HG03378 (cell line): ENCODE measurements around the gene IFNG-AS1.

ENCODE experiments used
- ATAC-seq: cut with Tn5 transposase; IDR thresholded peaks from one replicate; pipeline ENCODE4 v1.9.1; 2021; ENCODE audit warnings: mild to moderate bottlenecking, moderate library complexity; ENCODE audit not compliant: unreplicated experiment

IFNG-AS1 gene

DNA sequence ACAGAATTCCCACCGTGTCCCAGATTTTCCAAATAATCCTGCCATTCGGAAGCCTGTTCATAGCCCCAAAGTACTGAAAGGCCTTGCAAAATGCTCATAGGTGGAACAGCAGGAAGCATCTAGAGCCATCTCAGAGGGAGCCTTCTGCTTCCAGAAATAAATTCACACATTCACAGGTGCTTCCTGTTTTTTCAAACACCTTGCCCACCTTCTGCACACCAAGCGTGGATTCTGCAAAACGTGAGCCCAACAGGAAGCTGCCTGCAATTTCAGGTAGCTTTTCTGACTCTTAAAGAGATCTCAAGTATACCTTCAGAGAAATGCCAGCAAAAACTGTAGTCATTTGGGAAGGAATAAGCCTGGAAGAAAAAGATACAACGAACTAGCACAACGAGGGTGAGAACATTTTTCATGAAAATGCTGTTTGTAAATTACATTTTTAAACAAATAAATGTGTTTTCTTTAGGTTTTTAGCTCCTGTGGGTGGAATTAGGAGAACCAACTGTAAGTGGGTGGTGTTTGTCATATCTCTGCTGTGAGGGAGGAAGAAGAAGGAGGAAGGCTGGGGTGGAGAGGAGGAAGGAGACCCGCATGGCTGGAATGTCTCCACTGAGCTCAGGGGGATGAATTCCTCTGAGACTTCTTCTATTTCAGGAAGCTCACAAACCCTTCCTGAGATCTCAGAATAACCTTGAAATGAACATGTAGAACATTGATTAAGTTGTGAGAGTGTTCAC lies at the start of gene IFNG-AS1:
TSS of gene IFNG-AS1 (plus strand) at position 264 of the 737 bp plus-strand sequence.
- ATAC-seq: no peak

DNA sequence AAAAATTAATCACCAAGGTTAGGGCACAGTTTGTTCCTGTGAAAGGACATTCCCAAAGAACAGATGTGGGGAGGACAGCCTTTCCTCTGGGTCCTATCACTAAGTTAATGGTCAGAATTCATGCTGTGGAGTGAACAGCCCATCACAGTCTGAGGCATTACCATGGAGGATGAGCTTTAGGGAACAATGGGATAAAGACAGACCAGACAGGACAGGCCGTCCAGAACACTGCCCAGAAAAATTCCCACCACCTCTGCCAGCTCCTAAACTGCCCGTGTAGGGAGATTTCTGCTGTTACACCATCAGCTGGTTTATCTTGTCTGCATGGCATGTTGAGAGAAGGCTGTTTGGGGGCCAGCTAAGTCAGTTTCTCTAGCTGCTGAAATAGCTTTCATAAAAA lies 49.6 kb upstream of the IFNG-AS1 start:
- ATAC-seq: no peak

DNA sequence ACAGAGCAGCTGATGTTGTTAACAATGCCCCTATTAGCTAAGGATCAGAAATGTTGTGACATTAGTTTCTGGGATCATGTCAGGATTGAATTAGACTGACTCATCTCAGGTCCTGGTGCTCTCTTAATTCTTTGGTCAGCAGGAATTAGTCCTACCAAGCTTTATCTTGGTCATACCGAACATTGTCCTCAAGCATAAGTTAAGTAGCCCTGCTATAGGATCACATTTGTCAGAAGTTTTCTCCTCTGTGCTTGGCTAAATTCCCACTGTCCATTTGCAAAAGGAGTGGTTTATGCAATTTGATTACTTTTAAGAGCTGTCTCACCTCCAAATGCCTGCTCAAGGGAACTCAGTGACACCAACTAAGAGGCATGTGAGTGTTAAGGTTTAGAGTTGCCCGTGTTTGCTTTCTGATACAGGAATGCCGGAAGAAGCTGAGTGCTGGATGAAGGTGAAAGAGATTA lies 48.4 kb upstream of the IFNG-AS1 start:
- no peak for ATAC-seq

DNA sequence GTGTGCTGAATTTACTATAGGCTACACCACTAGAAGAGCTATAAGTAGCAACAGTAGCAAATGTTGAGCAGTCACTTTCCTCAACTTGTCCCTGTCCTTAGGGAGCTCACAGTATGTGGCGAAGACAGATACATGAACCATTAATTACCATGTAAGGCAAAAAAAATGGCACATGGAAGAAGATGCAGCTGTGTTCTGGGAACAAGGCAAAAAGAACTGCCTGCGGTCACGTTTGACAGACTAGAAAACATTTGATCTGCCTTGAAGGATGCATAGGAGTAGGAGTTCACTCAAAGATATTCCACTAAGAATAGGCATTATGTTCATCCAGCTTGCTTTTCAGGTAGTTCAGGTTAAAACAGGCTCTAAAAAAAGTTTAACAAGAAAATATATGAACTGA lies 46.5 kb upstream of the IFNG-AS1 start:
- no peak for ATAC-seq

DNA sequence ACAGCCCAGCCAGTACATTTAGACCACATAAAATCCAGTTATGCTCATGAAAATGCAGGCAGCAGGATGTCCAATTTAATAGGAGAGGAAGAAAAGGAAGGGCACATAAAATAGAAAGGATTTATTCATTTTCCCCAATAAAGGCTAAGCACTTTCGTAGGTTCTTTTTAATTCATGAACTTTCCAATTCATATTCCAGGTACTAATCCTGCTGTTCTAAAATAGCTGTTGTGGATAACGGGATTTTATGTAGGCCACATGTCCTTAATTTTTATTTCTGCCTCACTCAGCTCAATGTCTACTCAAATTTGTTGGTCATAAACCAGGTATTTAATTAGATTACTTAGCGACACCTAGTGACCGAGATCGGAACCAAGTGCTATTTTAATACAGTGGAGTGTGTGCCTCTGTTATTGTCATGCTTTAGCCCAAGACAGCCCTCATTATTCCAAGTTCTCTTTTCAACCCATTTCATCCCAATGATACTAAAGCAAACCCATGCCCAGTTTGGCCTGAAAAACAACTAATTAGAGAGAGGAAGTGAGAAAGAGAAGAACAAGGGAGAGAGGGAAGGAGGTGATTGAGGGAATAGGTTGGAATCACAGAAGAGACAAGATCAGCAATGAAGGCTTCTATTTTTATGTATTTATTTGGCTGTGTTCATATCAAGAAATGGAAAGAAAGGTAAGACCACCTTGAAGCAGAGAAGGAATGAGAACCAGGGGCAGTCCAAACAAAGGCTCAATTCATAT lies 45.9 kb upstream of the IFNG-AS1 start:
- peak; percentile 82 for ATAC-seq

DNA sequence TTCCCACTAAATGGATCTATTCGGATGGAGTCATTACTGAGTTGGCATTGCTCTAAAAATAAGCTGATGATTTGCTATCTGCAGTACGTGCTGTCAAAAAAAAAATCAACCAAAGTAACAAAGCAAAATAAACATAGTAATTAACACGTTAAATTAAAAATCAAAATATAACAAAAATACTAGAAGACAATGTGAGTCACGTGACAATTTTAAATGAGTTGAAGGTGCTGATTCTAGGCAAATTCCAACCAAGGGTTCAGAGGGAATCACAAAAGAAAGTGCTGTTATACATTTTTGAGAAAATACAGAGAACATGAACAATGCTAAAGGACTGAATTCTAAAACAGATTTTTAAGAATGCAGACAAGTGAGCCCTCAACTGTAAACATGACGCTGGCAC lies 45.2 kb upstream of the IFNG-AS1 start:
- no peak for ATAC-seq

DNA sequence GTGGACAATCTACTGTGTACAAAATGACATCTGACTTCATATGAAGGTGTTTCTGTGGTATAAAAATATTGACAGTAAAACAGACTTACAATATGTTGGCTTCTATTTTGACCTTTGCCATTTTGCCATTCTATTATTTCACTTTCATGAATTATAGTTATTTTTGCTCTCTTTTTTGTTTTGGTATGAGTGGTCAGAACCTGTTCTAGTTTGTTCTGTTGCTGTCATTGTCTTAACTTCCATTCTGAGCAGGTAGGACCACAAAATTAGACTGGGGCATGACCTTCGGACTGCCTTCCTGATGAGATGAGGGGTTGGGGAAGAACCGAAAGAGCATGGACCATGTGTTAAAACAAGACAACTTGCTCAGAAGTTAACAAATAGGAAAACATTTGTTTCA lies 36.5 kb upstream of the IFNG-AS1 start:
- no peak for ATAC-seq

DNA sequence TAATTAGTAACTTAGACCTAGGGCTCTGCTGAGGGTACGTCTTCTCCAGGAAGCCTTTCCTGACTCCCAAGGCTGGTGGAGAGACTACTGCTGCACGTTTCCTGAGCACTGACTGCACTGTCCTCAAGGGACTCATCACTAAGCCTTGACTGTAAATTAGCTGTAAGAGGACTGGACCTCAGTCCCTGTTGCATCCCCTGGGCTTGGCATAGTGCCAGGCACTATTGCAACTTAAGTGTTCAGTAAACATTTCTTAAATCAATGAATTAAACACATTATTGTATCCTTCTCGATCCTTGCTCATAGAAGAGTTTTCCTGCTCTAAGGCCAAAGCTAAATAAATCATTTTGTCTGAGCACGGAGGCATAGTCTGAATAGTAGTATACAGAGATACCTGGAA lies 31.9 kb upstream of the IFNG-AS1 start:
- ATAC-seq: no peak

DNA sequence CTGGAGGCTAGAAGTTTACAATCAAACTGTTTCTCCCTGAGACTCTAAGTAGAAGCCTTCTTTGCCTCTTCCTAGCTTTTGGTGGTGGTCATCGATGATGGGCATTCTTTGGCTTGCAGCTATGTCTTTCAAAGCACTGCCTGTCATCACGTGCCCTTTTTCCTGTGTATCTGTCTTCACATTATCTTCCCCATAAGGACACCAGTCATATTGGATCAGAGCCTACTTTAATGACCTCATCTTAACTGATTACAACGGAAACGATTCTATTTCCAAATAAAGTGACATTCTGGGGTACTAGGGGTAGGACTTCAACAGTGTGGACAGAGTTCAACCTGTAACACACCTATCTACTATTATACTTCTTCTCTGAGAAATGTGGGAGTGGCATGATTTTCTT lies 31.1 kb upstream of the IFNG-AS1 start:
- ATAC-seq: no peak

DNA sequence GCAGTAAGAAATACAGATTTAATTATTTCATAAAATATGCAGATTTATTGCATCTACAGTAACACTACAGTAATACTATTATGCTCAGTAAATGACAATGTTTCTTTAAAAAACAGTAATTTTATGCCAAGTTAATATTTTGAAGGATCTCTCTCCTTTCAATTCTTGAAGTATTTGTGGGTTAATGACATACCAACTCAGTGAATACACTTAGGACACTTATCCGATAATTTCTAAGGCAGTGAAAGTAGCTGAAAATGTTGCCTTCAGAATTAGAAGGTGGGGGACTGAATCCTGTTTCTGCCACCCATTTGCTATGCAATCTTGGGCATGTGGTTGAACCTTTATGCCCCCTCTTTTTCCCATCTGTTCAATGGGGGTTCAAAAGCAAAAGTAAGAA lies 24.8 kb upstream of the IFNG-AS1 start:
- ATAC-seq: no peak

DNA sequence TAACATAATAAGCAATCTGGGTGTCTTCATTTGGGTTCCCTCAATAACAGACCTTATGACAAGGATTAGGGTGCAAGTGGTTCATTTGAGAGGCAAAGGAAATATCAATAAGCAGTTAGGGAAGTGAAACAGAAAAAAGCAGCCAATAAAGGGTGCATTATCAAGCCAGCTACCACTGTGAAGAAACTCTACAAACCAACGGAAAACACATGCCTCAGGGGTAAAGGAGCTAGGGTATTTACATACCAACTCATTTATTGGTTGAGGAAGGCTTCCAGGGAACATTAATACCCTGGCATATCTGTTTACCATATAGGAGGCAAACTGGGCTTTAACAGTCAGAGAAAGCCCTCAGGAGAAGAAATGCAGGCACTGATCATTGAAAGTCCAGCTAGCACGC lies 22.7 kb upstream of the IFNG-AS1 start:
- peak; percentile 79 for ATAC-seq

DNA sequence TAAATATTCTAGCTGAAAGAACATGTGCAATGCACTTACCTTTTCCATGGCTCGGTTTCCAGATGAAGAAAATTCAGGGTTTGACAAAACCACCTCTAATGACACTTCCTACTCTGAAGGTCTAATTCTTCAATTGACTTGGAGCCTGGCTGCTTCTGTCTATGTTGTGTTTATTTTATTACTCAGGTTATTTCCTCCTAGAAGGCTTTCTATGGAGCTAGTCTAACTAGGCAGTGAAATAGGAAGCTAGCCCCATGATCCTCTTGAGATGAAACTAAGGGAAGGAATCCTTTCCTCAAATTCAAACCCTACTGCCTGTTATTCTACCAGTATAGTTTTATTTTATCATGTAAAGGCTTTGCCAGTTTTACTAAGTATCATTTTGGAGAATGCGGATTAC lies 20.9 kb upstream of the IFNG-AS1 start:
- ATAC-seq: no peak

DNA sequence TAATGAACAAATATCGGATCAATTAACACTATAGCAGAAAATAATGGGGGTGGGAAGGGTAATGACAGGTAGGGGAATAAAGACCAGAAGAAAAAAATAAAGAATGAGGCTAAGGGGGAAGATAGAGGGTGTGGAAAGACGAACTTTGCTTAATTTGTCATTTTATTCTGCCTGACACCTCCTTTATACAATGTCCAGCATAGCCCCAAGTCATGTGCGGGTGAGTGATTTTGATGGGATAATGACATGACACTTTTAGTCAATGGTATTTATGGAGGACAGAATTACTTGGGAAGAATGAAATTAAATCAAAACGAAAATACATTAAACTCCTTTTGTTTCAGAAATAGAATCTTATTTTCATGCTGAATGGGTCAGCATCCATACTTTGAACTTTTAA lies 20.5 kb upstream of the IFNG-AS1 start:
- ATAC-seq: no peak

DNA sequence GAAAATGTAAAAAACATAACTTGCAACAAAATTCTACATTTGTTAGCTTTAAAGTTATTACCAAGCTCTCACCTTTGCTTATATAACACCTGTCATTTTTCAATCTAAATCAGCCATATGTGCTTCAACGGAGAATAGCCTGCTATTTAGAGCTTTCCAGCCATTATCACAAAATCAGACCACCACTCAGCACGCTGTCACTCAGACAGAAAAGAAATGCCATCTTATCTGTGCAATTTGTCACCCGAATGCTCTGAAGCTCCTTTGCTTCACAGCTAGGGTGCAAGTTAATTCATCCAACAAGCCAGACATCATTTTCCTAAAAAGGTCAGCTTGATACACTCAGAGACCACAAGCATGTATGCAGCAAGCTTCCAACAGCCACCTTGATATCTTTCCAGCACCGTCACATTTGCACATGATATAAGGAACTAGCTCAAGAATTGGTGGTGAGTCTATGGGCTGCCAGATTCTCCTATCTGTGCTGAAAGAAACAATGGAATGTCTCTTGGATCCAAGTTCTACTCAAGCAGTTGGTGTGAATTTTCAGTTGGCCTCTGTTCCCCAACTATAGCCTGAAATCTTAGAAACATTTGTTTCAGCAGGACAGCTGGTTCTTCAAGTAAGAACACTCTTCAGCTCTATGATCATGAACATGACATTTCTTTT lies 20.0 kb upstream of the IFNG-AS1 start:
- no peak for ATAC-seq

DNA sequence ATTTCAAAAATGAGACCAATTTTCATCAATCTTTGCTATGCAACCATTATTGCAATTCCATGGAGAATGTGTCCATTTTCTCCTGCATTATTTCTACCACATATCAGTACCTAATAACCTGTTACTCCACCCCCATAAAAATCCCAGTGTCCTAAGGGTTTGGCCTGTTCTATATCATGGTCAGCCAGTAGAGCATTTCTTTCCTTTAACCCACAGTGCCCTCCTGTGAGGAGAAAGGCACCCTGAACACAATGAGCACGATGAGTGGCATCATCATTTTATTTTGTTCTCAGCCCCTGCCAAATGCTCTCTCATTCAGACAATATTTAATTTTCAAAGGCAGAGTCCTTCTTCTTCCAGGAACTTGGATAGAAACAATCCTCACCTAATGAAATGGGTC lies 11.6 kb upstream of the IFNG-AS1 start:
- no peak for ATAC-seq

DNA sequence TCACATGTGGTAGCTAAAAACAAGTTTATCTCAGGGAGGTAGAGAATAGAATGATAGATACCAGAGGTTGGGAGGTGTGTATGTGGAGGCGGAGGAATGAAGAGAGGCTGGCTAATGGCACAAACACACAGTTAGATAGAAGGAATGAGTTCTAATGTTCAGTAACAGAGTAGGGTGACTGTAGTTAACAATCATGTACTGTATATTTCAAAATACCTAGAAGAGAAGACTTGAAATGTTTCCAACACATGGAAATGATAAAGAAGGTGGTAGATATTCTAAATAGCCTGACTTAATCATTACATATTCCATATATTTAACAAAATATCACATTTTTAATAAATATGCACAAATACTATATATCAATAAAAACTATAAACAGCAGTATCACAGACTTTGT lies 8.9 kb upstream of the IFNG-AS1 start:
- no peak for ATAC-seq

DNA sequence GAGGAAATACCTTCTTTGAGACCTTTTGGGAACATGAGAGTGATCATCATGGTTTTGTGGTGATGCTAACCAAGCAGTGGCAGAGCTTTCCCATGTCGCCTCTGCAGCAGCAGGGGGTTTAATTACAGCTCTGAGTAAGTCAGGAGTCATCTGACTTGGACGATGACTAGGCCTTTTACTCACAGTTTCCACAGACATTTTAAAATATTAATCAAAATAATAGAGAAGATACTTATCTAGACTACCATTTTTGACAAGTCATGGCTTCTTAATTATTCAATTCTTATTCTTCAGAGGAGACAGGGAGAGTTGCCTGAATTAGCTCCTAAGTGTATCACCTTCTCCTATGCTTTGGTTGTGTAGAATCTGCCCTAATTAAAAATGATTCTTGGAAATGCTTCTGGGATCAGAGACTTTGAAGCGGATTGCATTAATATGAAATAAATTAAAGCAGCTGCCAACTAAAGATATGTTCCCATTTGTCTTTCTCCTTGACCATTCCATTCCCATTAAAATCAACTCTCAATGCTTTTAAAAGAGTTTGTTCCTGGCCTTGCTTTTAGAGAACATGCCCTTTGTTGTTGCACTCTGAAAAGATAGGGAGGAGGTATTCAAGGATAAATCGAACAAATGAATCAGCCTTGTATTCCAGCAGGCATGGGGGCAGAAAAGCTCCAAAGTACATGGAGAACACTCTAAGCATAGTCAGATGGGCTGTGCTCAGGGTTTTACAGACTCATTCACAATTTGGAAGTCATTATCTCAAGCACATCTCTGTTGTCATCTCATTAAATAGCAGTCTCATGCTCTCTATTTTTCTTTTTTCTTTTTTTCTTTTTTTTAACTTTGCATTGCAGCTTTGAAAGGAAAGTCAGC lies 7.7 kb upstream of the IFNG-AS1 start:
- no peak for ATAC-seq

DNA sequence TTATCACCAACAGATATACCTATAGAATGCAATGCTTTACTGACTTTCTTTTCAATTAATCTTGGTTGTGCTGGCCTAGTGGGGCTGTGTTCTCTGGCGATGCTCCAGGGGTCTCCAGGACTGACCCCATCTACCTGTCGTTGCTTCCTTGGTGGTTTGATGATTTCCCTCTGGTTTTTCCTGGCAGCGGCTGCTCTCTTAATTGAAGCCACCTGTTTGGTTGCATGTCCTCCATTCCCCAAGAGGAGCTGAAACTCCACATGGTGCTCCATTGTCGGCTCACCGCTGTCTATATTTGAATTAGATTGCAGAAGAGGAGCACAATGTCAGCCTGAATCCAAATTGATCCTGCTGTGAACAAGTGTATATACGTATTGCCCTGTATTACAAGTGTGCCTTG lies 7.1 kb upstream of the IFNG-AS1 start:
- ATAC-seq: no peak

DNA sequence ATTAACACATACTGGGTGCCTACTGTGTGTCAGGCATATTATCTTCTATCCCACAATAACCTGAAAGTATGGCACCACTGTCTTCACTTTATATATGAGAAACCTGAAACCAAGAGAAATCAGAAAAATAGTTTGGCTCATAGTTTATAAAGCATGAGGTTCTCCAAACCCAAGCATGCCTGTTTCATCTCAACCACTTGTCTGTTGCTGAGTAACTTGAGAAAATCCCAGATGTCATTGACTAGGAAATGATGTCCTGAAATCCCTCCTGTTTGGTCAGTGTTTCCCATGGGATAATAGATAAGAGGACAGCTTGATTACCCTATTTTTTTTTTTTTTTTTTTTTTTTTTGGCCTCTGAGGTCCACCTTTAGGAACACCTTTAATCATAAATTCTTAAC lies 2.6 kb upstream of the IFNG-AS1 start:
- ATAC-seq: no peak

DNA sequence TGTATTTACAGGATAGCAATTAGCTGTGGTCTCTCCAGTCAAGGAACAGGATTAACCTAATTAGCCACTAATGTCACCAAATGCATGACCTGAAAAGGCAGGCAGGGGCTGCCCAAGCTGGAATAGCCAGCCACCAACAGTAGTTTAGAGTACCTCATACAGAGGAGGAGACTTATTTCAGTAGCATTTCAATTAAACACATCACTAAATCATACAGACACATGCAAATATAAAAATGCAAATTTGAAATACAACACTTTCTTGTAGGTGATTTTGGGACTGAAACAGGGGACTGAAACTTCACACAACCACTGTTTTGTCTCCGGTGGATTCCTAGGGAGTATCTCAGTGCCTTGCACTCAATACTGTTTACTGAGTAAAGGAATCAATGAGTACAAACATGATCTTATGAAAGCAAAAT lies 636 bp upstream of the IFNG-AS1 start:
- ATAC-seq: peak; percentile 76

DNA sequence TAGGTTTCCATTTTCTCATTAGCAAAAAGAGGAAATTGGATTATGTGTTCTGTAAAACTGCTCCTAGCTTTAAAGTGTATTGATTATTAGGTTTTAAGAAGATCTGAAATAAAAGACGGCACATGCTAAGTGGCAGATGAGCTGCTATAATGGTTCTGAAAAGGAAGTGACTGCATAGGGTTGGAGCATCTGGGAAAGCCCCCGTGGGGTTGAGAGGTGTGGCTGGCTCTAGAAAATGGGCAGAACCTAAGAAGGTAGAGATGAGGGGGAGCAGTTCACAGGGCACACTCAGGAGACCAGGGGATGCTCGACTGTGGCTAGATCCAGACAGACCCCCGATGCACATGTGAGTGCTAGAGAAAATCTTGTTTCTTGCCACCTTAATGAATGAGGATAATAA lies 1.9 kb downstream of the IFNG-AS1 start:
- ATAC-seq: peak; percentile 78
